ENCODE results near the gene ANKS3. TPM values are rescaled to one million over a fixed set of nuclear protein-coding genes. Genes with fewer than 3 reads are reported as not detected.

The ANKS3 gene
- total RNA-seq, 6 experiments from 2014 or later: 4.7 to 10.7 (median 7.6) TPM

DNA sequence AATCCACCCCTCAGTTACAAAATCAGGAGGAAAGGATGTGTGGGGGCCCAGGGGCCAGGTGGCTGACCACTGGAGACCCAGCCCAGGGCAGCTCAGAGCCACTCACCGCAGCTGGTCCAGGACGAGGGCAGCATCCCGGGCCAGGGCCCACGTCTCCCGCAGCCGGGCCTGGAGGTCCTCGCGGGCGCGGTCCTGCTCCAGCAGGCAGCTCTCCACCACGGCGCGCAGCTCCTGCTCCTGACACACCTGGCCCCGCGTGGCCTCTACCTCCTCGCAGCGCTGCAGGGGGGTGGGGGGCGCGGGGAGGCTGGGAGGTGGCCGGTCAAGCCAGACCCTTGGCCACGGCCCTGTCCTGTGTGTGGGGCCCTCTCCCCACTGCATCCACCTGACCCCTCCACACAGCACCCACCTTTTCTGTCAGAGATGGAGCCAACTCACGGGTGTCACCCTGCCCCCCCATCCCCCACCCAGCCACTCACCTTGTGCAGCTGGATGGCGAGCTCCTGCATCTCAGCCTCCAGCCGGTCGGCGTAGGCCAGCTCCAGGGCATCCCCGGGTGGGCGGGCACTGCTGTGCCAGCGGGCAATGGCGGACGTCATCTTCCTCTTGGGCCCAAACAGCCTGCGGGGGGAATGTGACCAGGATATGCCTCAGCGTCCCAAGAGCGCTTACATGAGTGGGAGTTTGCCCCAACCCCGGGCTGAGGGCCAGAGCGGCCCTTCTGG lies 35.6 kb downstream of the ANKS3 start:
- intact Hi-C loops (cut with DNase I): loop anchor here in 1 of 2 donors (5.0 kb wide), 1 partner anchor 249 kb away; no protein-coding TSS in a partner anchor
- peaks cover 0 to 31% (median 3%) of the 10 kb centered on the region in 4 donors for H3K36me3 ChIP-seq
- WGBS (ENCODE audit: insufficient coverage, low coverage, low lambda C conversion rate, missing lambda C conversion rate): 80% methylated on average over 1 of the region's 36 CpGs
- H3K4me3 ChIP-seq: no peak overlapping the region
- no peak for ATAC-seq
- H3K27ac ChIP-seq: no peak overlapping the region
- DNase-seq: peak in 1 of 3 donors; percentile 52
- no peaks in the 10 kb centered on the region for H3K27me3 ChIP-seq
- peaks cover 0 to 22% (median 5%) of the 10 kb centered on the region in 4 donors for H3K4me1 ChIP-seq
- TF ChIP-seq CTCF (IDR thresholded peaks at IDR 0.05): no peak
- TF ChIP-seq POLR2A (IDR thresholded peaks at IDR 0.05): no peak
- H3K9me3 ChIP-seq: no peaks in the 10 kb centered on the region

- ATAC-seq (no peak), DNase-seq (no peak)
- TF ChIP-seq CTCF (IDR thresholded peaks at IDR 0.05) (no peak), POLR2A (IDR thresholded peaks at IDR 0.05) (no peak)
- H3K4me3 ChIP-seq: no peak overlapping the region
- peaks cover 0 to 31% (median 3%) of the 10 kb centered on the region in 4 donors for H3K36me3 ChIP-seq
- intact Hi-C loops (cut with DNase I): loop anchor here in 1 of 2 donors (5.0 kb wide), 1 partner anchor 249 kb away; no protein-coding TSS in a partner anchor
- H3K27me3 ChIP-seq: no peaks in the 10 kb centered on the region
- no peak overlapping the region for H3K27ac ChIP-seq
- H3K4me1 ChIP-seq: peaks cover 0 to 22% (median 6%) of the 10 kb centered on the region in 4 donors
- no peaks in the 10 kb centered on the region for H3K9me3 ChIP-seq
- WGBS (ENCODE audit: insufficient coverage, low coverage, low lambda C conversion rate, missing lambda C conversion rate): no CpG with 5 or more reads among the region's 9 CpGs
Observed at GRCh38 chr16:4697848-4698291, 36.2 kb downstream of the ANKS3 start.

DNA sequence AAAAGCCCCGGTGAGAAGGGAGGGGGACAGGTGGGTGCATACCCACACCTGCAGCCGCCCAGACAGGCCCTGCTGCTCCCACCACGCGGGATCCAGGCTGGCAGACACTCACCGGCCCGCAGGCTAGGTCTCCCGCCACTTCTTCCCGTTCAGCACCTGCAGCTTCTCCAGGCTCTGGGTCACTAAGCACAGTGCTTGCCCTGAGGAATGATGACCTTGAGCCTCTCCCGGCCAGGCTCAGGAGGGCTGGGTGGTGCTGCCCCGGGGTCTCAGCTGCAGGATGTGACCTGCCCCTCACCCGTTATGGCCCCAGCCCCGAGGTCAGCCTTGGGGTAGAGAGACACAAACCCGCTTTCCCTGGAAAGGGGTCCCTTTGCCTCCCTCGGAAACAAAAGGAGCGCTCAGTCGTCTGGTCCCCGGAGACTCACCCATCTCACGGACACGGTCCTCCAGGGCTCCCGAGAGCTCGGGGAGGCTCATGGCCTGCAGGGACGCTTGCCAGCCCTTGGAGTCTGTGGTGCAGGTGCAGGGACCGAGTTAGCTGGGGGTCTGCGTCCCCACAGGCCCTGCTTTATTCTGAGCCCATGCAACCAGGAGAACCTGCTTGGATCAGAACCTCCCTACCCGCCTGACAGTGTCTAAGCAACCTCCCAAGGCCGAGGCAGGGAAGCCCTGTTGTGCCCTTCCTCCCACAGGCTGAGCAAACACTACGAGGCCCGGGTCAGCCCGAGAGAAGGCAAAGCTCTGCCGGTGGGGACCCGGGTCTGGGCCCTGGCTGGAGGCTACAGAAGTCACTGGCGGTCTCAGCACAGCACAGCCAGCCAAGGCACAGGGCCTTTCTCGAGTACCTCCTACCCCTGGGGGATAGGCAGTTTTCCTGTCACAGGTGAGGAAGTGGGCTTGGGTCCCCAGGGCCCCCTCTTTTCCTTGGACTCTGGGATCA lies 36.9 kb downstream of the ANKS3 start:
- peak; percentile 25 to 59 (median 50) for DNase-seq
- no peak overlapping the region for H3K4me3 ChIP-seq
- ATAC-seq: no peak
- 65% methylated on average over 2 of the region's 33 CpGs for WGBS (ENCODE audit: insufficient coverage, low coverage, low lambda C conversion rate, missing lambda C conversion rate)
- intact Hi-C loops (cut with DNase I): loop anchor here in 1 of 2 donors (5.0 kb wide), 1 partner anchor 250 kb away; no protein-coding TSS in a partner anchor
- H3K36me3 ChIP-seq: peaks cover 0 to 31% (median 3%) of the 10 kb centered on the region in 4 donors
- no peak overlapping the region for H3K27ac ChIP-seq
- TF ChIP-seq POLR2A (IDR thresholded peaks at IDR 0.05) (no peak), CTCF (IDR thresholded peaks at IDR 0.05) (no peak)
- no peaks in the 10 kb centered on the region for H3K27me3 ChIP-seq
- peaks cover 0 to 22% (median 6%) of the 10 kb centered on the region in 4 donors for H3K4me1 ChIP-seq
- H3K9me3 ChIP-seq: no peaks in the 10 kb centered on the region

DNA sequence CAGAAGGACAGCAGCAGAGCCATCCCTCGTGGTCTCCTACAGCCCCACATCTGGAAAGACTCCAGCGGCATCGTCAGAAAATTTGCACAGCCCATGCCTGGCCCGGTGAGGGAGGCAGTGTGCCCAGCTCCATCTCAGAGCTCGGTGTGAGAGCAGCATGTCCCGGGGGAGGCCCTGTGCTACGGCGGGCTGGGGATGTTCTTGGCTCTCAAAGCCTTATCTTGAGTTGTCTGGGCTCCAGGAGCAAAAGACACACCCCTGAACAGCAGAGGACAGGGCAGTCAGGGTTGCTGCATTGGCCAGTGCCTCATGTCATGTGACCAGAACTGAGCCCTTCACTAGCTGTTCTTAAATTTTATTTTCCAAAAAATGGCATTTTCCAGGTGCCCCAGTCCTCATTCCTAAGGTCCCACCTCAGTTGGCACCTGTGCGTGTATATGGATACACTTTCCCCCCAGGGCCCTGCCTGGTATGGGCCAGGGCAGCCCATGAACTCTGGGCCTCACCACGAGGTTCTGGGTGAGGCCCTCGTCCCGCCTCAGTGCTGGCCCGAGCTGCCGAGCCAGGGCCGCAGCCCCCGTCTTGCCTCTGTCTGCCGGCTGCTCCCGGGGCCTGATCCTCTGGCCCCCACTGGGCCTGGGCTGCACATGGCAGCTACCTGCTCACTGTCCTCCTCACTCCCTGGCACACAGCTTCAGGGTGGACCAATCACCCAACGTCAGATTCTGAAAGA lies 37.7 kb downstream of the ANKS3 start:
- H3K9me3 ChIP-seq: no peaks in the 10 kb centered on the region
- no peak overlapping the region for H3K4me3 ChIP-seq
- peaks cover 0 to 31% (median 3%) of the 10 kb centered on the region in 4 donors for H3K36me3 ChIP-seq
- intact Hi-C loops (cut with DNase I): loop anchor here in 1 of 2 donors (5.0 kb wide), 1 partner anchor 251 kb away; no protein-coding TSS in a partner anchor
- WGBS (ENCODE audit: insufficient coverage, low coverage, low lambda C conversion rate, missing lambda C conversion rate): 60% methylated on average over 4 of the region's 19 CpGs
- H3K27me3 ChIP-seq: no peaks in the 10 kb centered on the region
- H3K4me1 ChIP-seq: peaks cover 0 to 19% (median 7%) of the 10 kb centered on the region in 4 donors
- no peak overlapping the region for H3K27ac ChIP-seq
- TF ChIP-seq CTCF (IDR thresholded peaks at IDR 0.05): no peak
- TF ChIP-seq POLR2A (IDR thresholded peaks at IDR 0.05): no peak
- DNase-seq: peak in 1 of 3 donors; percentile 51
- no peak for ATAC-seq

Measured in right lobe of liver (tissue), 6 donors.